Loucy (cell line): ENCODE data around the gene EIPR1.

Experiments
- H2AFZ ChIP-seq: fragments of 200-600 bp; sonication (generic); 2 replicates; pipeline ENCODE4 v1.6.0; 2016; ENCODE audit warnings: antibody characterized with exemption, mild to moderate bottlenecking, low read length, moderate library complexity
- H3F3A ChIP-seq: fragments of 200-600 bp; 2 replicates; pipeline ENCODE4 v1.6.0; 2016; ENCODE audit warnings: antibody characterized with exemption, low read depth, mild to moderate bottlenecking
- H3K27me3 ChIP-seq: fragments of 200-600 bp; sonication (generic); 2 replicates; pipeline ENCODE4 v1.6.1; 2014; ENCODE audit warnings: low read length, mild to moderate bottlenecking; ENCODE audit not compliant: insufficient read depth, poor library complexity, severe bottlenecking
- H3K36me3 ChIP-seq: fragments of 200-600 bp; sonication (generic); 2 replicates; pipeline ENCODE4 v1.6.1; 2016; ENCODE audit warnings: low read length; ENCODE audit not compliant: insufficient read depth
- H3K4me1 ChIP-seq: fragments of 200-600 bp; sonication (generic); 2 replicates; pipeline ENCODE4 v1.5.1; 2014; ENCODE audit warnings: low read length, mild to moderate bottlenecking; ENCODE audit not compliant: insufficient read depth, poor library complexity, severe bottlenecking
- H3K4me2 ChIP-seq: fragments of 200-600 bp; sonication (generic); 2 replicates; pipeline ENCODE4 v1.6.0; 2014; ENCODE audit warnings: antibody characterized with exemption, low read length, low read depth, mild to moderate bottlenecking; ENCODE audit not compliant: poor library complexity, severe bottlenecking
- H3K4me3 ChIP-seq: fragments of 200-600 bp; sonication (generic); 2 replicates; pipeline ENCODE4 v1.5.1; 2014; ENCODE audit warnings: low read length, mild to moderate bottlenecking, mixed read lengths; ENCODE audit not compliant: poor library complexity, severe bottlenecking
- H3K79me2 ChIP-seq: fragments of 200-600 bp; sonication (generic); 2 replicates; pipeline ENCODE4 v1.6.1; 2014; ENCODE audit warnings: low read length; ENCODE audit not compliant: insufficient read depth
- H3K9ac ChIP-seq: fragments of 200-600 bp; sonication (generic); 2 replicates; pipeline ENCODE4 v1.6.0; 2014; ENCODE audit warnings: mild to moderate bottlenecking, low read depth, low read length, moderate library complexity; ENCODE audit not compliant: poor library complexity, severe bottlenecking
- H3K9me2 ChIP-seq: fragments of 200-600 bp; sonication (generic); replicated peaks from 2 replicates; pipeline ENCODE4 v1.6.1; 2016; ENCODE audit warnings: low read depth, low read length, mixed read lengths
- H3K9me3 ChIP-seq: fragments of 200-600 bp; sonication (generic); 2 replicates; pipeline ENCODE4 v1.6.1; 2014; ENCODE audit warnings: mild to moderate bottlenecking, antibody characterized with exemption, low read length, low read depth; ENCODE audit not compliant: insufficient read depth
- H4K20me1 ChIP-seq: fragments of 200-600 bp; sonication (generic); 2 replicates; pipeline ENCODE4 v1.6.0; 2014; ENCODE audit warnings: antibody characterized with exemption, low read length, mild to moderate bottlenecking; ENCODE audit not compliant: insufficient read depth, poor library complexity, severe bottlenecking
- EZH2phosphoT487 ChIP-seq: fragments of 200-600 bp; IDR thresholded peaks from 2 replicates; pipeline ENCODE4 v1.6.1; 2018; ENCODE audit warnings: antibody characterized with exemption, mild to moderate bottlenecking, moderate library complexity, borderline replicate concordance
- TF ChIP-seq, protein P1 (sequence below): fragments of 200-600 bp; sonication (generic); conservative IDR thresholded peaks from 2 replicates; pipeline ENCODE4 v1.5.1; 2014; ENCODE audit warnings: mild to moderate bottlenecking, antibody characterized with exemption, low read length

Gene EIPR1

DNA sequence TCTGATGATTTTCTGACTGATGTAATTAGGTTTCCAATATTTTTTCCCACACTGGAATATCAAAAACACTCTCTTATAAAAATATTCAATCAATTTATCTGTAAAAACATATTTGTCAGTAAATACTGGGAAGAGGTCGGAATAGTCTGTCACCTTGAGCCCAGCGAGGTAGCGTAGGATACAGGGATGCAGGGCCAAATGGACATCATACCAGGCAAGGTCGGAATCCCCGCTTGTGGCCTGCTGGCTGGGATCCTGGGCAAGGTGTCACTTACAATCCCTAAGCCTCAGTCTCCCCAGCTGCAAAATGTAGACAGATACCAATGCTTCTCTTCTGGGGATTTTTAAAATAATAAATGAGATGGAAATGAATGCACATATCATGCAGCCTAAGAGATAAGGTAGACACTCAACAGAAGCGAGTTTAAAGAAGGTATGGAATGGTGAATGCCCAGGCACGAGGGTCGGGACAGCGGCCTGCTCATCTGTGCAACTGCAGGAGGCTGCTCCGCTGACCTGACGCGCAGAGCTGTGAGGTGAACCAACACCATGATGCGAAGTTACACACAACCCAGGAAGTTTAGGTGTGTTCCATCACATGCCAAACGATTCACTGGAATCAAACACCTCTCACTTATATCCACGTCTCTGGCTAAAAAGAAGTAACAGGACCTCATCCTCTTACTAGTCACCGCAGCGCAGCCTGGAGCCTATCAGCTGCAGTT is 98.2 kb downstream of the EIPR1 start:
- H3K36me3 ChIP-seq: no peaks in the 10 kb centered on the region
- TF ChIP-seq, protein P1, sequence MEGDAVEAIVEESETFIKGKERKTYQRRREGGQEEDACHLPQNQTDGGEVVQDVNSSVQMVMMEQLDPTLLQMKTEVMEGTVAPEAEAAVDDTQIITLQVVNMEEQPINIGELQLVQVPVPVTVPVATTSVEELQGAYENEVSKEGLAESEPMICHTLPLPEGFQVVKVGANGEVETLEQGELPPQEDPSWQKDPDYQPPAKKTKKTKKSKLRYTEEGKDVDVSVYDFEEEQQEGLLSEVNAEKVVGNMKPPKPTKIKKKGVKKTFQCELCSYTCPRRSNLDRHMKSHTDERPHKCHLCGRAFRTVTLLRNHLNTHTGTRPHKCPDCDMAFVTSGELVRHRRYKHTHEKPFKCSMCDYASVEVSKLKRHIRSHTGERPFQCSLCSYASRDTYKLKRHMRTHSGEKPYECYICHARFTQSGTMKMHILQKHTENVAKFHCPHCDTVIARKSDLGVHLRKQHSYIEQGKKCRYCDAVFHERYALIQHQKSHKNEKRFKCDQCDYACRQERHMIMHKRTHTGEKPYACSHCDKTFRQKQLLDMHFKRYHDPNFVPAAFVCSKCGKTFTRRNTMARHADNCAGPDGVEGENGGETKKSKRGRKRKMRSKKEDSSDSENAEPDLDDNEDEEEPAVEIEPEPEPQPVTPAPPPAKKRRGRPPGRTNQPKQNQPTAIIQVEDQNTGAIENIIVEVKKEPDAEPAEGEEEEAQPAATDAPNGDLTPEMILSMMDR: no peak
- no peak for TF ChIP-seq EZH2phosphoT487
- H4K20me1 ChIP-seq: no peaks in the 10 kb centered on the region
- H3K4me3 ChIP-seq: no peak overlapping the region
- H3K4me2 ChIP-seq: no peak overlapping the region
- H3K79me2 ChIP-seq: no peaks in the 10 kb centered on the region
- no peaks in the 10 kb centered on the region for H3K9me2 ChIP-seq
- no peak overlapping the region for H3K9ac ChIP-seq
- no peak overlapping the region for H2AFZ ChIP-seq
- H3F3A ChIP-seq: no peaks in the 10 kb centered on the region
- H3K4me1 ChIP-seq: no peaks in the 10 kb centered on the region
- no peaks in the 10 kb centered on the region for H3K27me3 ChIP-seq
- peaks cover 15% of the 10 kb centered on the region; the same call in 1 of the 2 replicates for H3K9me3 ChIP-seq

DNA sequence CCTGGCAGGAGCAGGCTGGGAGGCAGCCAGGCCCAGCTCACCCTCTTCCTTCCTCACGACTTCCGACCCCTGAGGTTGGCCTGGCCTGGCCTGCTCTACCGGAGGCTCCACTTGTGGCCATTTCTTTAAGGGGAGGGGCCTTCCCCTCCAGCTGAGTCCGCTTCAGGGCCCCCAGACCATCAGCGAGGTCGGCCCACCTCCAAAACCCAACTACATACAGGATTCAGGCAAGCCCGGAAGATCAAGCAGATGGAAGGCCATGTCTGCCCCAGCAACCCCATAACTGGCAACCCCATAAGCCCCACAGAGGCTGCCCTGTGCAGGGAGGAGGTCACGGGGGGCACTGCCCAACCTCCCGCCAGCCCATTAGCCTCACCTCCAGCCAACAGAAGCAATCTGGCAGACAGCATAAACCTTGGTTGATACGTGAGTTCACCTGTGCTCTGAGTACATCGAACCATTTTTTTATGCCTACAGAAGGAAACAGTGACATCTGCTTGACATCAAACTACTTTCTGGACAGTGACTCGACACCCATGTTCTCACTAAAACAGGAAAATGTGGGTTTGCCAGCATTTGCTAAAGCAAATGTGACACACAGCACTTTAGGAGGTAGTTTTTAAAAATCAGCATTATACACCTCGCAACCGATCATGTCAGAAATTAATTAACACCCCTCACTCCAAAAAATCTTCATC is 98.9 kb downstream of the EIPR1 start:
- H2AFZ ChIP-seq: no peak overlapping the region
- H3K36me3 ChIP-seq: no peaks in the 10 kb centered on the region
- H3K4me1 ChIP-seq: no peaks in the 10 kb centered on the region
- no peak overlapping the region for H3K4me3 ChIP-seq
- H3K4me2 ChIP-seq: no peak overlapping the region
- no peaks in the 10 kb centered on the region for H3K9me2 ChIP-seq
- H4K20me1 ChIP-seq: no peaks in the 10 kb centered on the region
- H3K9ac ChIP-seq: no peak overlapping the region
- 0 out of 2 replicates have a peak, but pooled peaks cover 4% of the 10 kb centered on the region for H3K79me2 ChIP-seq
- no peak for TF ChIP-seq EZH2phosphoT487
- TF ChIP-seq, protein P1: no peak
- H3K9me3 ChIP-seq: peaks cover 15% of the 10 kb centered on the region; the same call in 1 of the 2 replicates
- no peaks in the 10 kb centered on the region for H3F3A ChIP-seq
- H3K27me3 ChIP-seq: no peaks in the 10 kb centered on the region

DNA sequence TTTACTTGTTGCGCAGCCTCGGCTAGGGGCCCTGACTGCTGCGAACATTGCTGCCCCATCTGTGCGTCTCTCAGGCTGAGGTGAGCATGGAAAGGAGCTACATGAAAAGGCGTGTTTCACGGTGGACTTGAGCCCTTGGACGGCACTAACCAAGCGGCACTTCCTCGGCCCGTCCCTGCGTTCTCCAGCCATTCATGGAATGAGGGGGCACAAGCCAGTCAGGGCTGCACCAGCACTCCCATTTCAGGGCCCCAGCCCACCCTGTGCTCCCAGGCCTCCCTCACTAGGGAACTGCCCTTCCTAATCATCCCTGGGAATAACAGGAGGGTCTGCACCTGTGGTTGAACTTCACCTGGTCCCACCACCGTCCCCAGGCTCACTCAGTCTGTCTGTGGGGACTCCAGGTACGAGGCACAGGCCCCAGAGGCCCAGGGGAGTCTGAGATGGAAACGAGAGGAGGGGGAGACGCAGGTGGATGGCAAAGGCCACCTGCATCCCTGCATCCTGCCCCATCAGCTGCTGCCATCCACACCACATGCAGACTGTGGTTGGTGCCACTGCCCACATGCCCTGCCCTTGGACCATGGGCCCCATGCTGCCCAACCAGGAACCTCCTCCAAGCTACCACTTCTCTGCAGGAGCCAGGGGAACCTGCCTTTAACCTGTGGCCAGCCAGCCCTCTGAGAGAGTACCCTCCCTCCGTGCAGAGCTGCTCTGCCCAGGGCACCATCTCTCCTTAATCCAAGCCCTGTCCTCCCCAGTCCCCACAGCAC is 99.7 kb downstream of the EIPR1 start:
- Histone ChIP-seq H3K9me3 (peaks cover 15% of the 10 kb centered on the region; the same call in 1 of the 2 replicates), H3K4me1 (no peaks in the 10 kb centered on the region), H3K9ac (no peak overlapping the region), H3K9me2 (no peaks in the 10 kb centered on the region), H4K20me1 (no peaks in the 10 kb centered on the region), H3K79me2 (0 out of 2 replicates have a peak, but pooled peaks cover 4% of the 10 kb centered on the region), H3F3A (no peaks in the 10 kb centered on the region), H3K4me3 (no peak overlapping the region), H2AFZ (no peak overlapping the region), H3K27me3 (no peaks in the 10 kb centered on the region), H3K4me2 (no peak overlapping the region), H3K36me3 (no peaks in the 10 kb centered on the region)
- TF ChIP-seq EZH2phosphoT487: no peak
- TF ChIP-seq, protein P1: no peak
